ENCODE results near the gene EVA1A.
"Not testable (repeated sequence)": the region's sequence is repeated elsewhere in the genome, so short reads cannot be mapped to it uniquely, and the experiment has no call there.

EVA1A gene

GRCh38 chr2:75486735-75487134, 74.0 kb downstream of the EVA1A start:
- not testable (repeated sequence) for H3K18ac ChIP-seq (ENCODE audit: low read length); H3K4me3 ChIP-seq (ENCODE audit: low read depth, low read length); H3K23ac ChIP-seq (ENCODE audit: low read length); H3K9ac ChIP-seq (ENCODE audit: low read length); H2AFZ ChIP-seq (ENCODE audit: insufficient read depth, low read length, poor library complexity); H3K9me3 ChIP-seq (ENCODE audit: insufficient read depth, low read depth, low read length); H3K14ac ChIP-seq (ENCODE audit: low read length); H3K4me2 ChIP-seq (ENCODE audit: low read length); H2AK5ac ChIP-seq (ENCODE audit: low read length); H3K36me3 ChIP-seq (ENCODE audit: control insufficient read depth in 1 of 2, insufficient read depth in 2 of 2, low read length in 2 of 2); H4K8ac ChIP-seq (ENCODE audit: low read depth, low read length); H3K79me1 ChIP-seq (ENCODE audit: low read length); H3K4ac ChIP-seq (ENCODE audit: low read depth, low read length); H3K4me1 ChIP-seq (ENCODE audit: control insufficient read depth in 1 of 2, insufficient read depth in 2 of 2, low read length in 2 of 2); H2BK5ac ChIP-seq (ENCODE audit: low read depth, low read length, poor library complexity); DNase-seq; H2BK120ac ChIP-seq (ENCODE audit: insufficient read depth, low read length, poor library complexity); H3K27ac ChIP-seq (ENCODE audit: low read depth, low read length); H2BK12ac ChIP-seq (ENCODE audit: low read length); H3K27me3 ChIP-seq (ENCODE audit: insufficient read depth, low read length); H3K79me2 ChIP-seq (ENCODE audit: control insufficient read depth, insufficient read depth, low read length, poor library complexity); H4K12ac ChIP-seq (ENCODE audit: low read depth, low read length); H4K91ac ChIP-seq (ENCODE audit: low read depth, low read length)
- no CpG with 5 or more reads among the region's 2 CpGs for WGBS (ENCODE audit: extremely low coverage, insufficient coverage, insufficient read length)

GRCh38 chr2:75484840-75485239, 75.9 kb downstream of the EVA1A start:
- Histone ChIP-seq H3K23ac (ENCODE audit: low read length) (no peak overlapping the region), H3K9me3 (ENCODE audit: insufficient read depth, low read depth, low read length) (no peaks in the 10 kb centered on the region), H3K27ac (ENCODE audit: low read depth, low read length) (no peak overlapping the region), H2BK12ac (ENCODE audit: low read length) (no peak overlapping the region), H3K9ac (ENCODE audit: low read length) (no peak overlapping the region), H2BK5ac (ENCODE audit: low read depth, low read length, poor library complexity) (no peak overlapping the region), H3K79me2 (ENCODE audit: control insufficient read depth, insufficient read depth, low read length, poor library complexity) (no peaks in the 10 kb centered on the region), H3K18ac (ENCODE audit: low read length) (no peak overlapping the region), H3K79me1 (ENCODE audit: low read length) (no peaks in the 10 kb centered on the region), H4K91ac (ENCODE audit: low read depth, low read length) (no peak overlapping the region), H4K12ac (ENCODE audit: low read depth, low read length) (no peak overlapping the region), H3K4me1 (ENCODE audit: control insufficient read depth in 1 of 2, insufficient read depth in 2 of 2, low read length in 2 of 2) (peaks cover 0 to 2% of the 10 kb centered on the region in 2 experiments), H2AK5ac (ENCODE audit: low read length) (no peak overlapping the region), H2BK120ac (ENCODE audit: insufficient read depth, low read length, poor library complexity) (no peak overlapping the region), H3K27me3 (ENCODE audit: insufficient read depth, low read length) (no peaks in the 10 kb centered on the region), H3K4me3 (ENCODE audit: low read depth, low read length) (no peak overlapping the region), H4K8ac (ENCODE audit: low read depth, low read length) (no peak overlapping the region), H3K4ac (ENCODE audit: low read depth, low read length) (no peak overlapping the region), H3K36me3 (ENCODE audit: control insufficient read depth in 1 of 2, insufficient read depth in 2 of 2, low read length in 2 of 2) (no peaks in the 10 kb centered on the region), H3K4me2 (ENCODE audit: low read length) (no peak overlapping the region), H3K14ac (ENCODE audit: low read length) (no peak overlapping the region), H2AFZ (ENCODE audit: insufficient read depth, low read length, poor library complexity) (no peak overlapping the region)
- WGBS (ENCODE audit: extremely low coverage, insufficient coverage, insufficient read length), result no CpG with 5 or more reads among the region's 1 CpG
- DNase-seq, result no peak

- Histone ChIP-seq H4K8ac (ENCODE audit: low read depth, low read length) (no peak overlapping the region), H4K12ac (ENCODE audit: low read depth, low read length) (no peak overlapping the region), H2BK5ac (ENCODE audit: low read depth, low read length, poor library complexity) (no peak overlapping the region), H3K9ac (ENCODE audit: low read length) (no peak overlapping the region), H3K9me3 (ENCODE audit: insufficient read depth, low read depth, low read length) (no peaks in the 10 kb centered on the region), H3K4ac (ENCODE audit: low read depth, low read length) (no peak overlapping the region), H3K4me3 (ENCODE audit: low read depth, low read length) (no peak overlapping the region), H3K23ac (ENCODE audit: low read length) (no peak overlapping the region), H3K27me3 (ENCODE audit: insufficient read depth, low read length) (no peaks in the 10 kb centered on the region), H3K4me2 (ENCODE audit: low read length) (no peak overlapping the region), H4K91ac (ENCODE audit: low read depth, low read length) (no peak overlapping the region), H2AK5ac (ENCODE audit: low read length) (no peak overlapping the region), H3K4me1 (ENCODE audit: control insufficient read depth in 1 of 2, insufficient read depth in 2 of 2, low read length in 2 of 2) (no peaks in the 10 kb centered on the region), H3K27ac (ENCODE audit: low read depth, low read length) (no peak overlapping the region), H2BK12ac (ENCODE audit: low read length) (no peak overlapping the region), H3K14ac (ENCODE audit: low read length) (no peak overlapping the region), H3K79me1 (ENCODE audit: low read length) (no peaks in the 10 kb centered on the region), H3K18ac (ENCODE audit: low read length) (no peak overlapping the region), H2AFZ (ENCODE audit: insufficient read depth, low read length, poor library complexity) (no peak overlapping the region), H2BK120ac (ENCODE audit: insufficient read depth, low read length, poor library complexity) (no peak overlapping the region), H3K36me3 (ENCODE audit: control insufficient read depth in 1 of 2, insufficient read depth in 2 of 2, low read length in 2 of 2) (no peaks in the 10 kb centered on the region), H3K79me2 (ENCODE audit: control insufficient read depth, insufficient read depth, low read length, poor library complexity) (no peaks in the 10 kb centered on the region)
- no peak for DNase-seq
- no CpG with 5 or more reads among the region's 6 CpGs for WGBS (ENCODE audit: extremely low coverage, insufficient coverage, insufficient read length)
Observed at GRCh38 chr2:75483878-75484277, 76.9 kb downstream of the EVA1A start.

GRCh38 chr2:75482398-75482797, 78.3 kb downstream of the EVA1A start:
- no peak overlapping the region for H3K4ac ChIP-seq (ENCODE audit: low read depth, low read length)
- no peaks in the 10 kb centered on the region for H3K4me1 ChIP-seq (ENCODE audit: control insufficient read depth in 1 of 2, insufficient read depth in 2 of 2, low read length in 2 of 2)
- no peaks in the 10 kb centered on the region for H3K79me2 ChIP-seq (ENCODE audit: control insufficient read depth, insufficient read depth, low read length, poor library complexity)
- no peak overlapping the region for H4K91ac ChIP-seq (ENCODE audit: low read depth, low read length)
- H3K79me1 ChIP-seq (ENCODE audit: low read length), result no peaks in the 10 kb centered on the region
- H3K27ac ChIP-seq (ENCODE audit: low read depth, low read length), result no peak overlapping the region
- no peak overlapping the region for H3K23ac ChIP-seq (ENCODE audit: low read length)
- H3K9me3 ChIP-seq (ENCODE audit: insufficient read depth, low read depth, low read length), result no peaks in the 10 kb centered on the region
- no peak for DNase-seq
- no peaks in the 10 kb centered on the region for H3K36me3 ChIP-seq (ENCODE audit: control insufficient read depth in 1 of 2, insufficient read depth in 2 of 2, low read length in 2 of 2)
- no peak overlapping the region for H2AK5ac ChIP-seq (ENCODE audit: low read length)
- H3K14ac ChIP-seq (ENCODE audit: low read length), result no peak overlapping the region
- no peak overlapping the region for H3K9ac ChIP-seq (ENCODE audit: low read length)
- no peak overlapping the region for H2BK120ac ChIP-seq (ENCODE audit: insufficient read depth, low read length, poor library complexity)
- H4K12ac ChIP-seq (ENCODE audit: low read depth, low read length), result no peak overlapping the region
- no peak overlapping the region for H2BK12ac ChIP-seq (ENCODE audit: low read length)
- no peak overlapping the region for H2AFZ ChIP-seq (ENCODE audit: insufficient read depth, low read length, poor library complexity)
- no peak overlapping the region for H2BK5ac ChIP-seq (ENCODE audit: low read depth, low read length, poor library complexity)
- H3K4me3 ChIP-seq (ENCODE audit: low read depth, low read length), result no peak overlapping the region
- H4K8ac ChIP-seq (ENCODE audit: low read depth, low read length), result no peak overlapping the region
- H3K27me3 ChIP-seq (ENCODE audit: insufficient read depth, low read length), result no peaks in the 10 kb centered on the region
- no peak overlapping the region for H3K4me2 ChIP-seq (ENCODE audit: low read length)
- no peak overlapping the region for H3K18ac ChIP-seq (ENCODE audit: low read length)
